Tongue (tissue), 2 donors: ENCODE results near the gene MCRS1. TPM values are rescaled to one million over a fixed set of nuclear protein-coding genes. Genes with fewer than 3 reads are reported as not detected.
"Not testable (repeated sequence)": the region's sequence is repeated elsewhere in the genome, so short reads cannot be mapped to it uniquely, and the experiment has no call there.

Source experiments
- DNase-seq: peaks from one replicate; pipeline ENCODE4 v3.0.0-alpha.2; 2015
- total RNA-seq: library from RNA; depleted of rRNA; stranded (reverse); fragments of >200 nt; gene quantifications from one replicate; pipeline ENCODE4 v1.2.3, GENCODE V29; 2014

The MCRS1 gene
- total RNA-seq, 1 donor from 2014 or later, result 51.8 TPM

DNA sequence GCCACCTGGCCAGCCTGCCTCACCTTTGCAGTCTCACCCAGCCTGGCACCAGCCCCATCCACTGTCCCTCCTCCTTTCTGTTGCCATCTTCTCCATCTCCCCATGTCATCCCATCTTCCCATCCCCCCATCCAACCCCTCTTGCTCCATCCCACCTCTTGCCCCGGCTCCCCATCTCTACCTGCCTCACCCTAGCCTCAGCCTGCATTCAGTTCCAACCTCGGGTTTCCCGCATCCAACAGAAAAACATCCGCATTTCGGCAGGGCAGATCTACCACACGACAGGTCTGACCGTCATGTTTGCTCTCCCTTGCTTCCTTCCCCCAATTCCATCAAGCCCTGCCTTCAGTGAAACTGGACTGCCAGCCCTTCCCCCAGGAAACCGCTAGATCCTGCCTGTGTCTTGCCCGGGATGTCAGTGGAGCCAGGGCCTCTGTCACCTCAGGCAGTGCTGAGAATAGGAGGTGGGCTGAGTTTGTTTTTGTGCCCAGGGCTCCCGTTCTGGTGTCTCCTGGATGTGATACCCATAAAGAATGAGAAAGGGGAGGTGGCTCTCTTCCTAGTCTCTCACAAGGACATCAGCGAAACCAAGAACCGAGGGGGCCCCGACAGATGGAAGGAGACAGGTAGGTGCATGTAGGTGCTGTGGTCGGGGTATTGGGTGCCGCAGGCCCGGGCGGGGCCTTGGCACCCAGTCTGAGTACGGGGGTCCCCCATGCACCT is 26.6 kb downstream of the MCRS1 start:
- no peak for DNase-seq

DNA sequence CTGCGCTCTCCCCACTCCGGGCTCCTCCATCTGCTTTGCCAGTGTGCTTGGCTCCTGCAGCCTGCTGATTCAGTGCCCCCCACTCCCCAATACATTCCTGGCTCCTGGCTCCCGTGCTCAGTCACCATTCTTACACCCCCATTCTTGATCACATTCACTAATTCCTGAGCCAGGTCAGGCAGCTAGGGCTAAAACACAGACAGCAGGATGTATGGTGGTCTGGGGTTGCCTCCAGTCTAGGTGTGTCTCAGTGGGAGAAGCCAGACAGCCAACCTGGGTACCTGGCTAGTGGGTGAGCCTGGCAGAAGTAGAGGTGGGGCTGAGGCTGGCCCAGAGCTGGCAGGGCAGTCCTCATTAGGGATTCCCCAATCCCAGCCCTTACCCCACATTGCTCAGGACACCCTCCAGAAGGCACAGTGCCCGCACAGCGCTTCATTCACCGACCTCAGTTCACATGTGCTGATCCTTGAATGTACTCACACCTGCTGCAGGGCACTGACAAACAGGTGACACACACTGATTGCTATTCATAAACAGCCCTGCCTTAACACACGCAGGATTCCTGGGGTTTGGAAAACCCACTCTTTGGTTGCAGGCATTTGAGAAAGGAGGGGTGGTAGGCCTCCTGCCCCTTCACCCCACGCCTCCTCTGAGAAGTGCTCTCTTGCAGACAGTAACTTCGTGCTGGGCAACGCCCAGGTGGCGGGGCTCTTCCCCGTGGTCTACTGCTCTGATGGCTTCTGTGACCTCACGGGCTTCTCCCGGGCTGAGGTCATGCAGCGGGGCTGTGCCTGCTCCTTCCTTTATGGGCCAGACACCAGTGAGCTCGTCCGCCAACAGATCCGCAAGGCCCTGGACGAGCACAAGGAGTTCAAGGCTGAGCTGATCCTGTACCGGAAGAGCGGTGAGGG is 27.5 kb downstream of the MCRS1 start:
- no peak for DNase-seq

DNA sequence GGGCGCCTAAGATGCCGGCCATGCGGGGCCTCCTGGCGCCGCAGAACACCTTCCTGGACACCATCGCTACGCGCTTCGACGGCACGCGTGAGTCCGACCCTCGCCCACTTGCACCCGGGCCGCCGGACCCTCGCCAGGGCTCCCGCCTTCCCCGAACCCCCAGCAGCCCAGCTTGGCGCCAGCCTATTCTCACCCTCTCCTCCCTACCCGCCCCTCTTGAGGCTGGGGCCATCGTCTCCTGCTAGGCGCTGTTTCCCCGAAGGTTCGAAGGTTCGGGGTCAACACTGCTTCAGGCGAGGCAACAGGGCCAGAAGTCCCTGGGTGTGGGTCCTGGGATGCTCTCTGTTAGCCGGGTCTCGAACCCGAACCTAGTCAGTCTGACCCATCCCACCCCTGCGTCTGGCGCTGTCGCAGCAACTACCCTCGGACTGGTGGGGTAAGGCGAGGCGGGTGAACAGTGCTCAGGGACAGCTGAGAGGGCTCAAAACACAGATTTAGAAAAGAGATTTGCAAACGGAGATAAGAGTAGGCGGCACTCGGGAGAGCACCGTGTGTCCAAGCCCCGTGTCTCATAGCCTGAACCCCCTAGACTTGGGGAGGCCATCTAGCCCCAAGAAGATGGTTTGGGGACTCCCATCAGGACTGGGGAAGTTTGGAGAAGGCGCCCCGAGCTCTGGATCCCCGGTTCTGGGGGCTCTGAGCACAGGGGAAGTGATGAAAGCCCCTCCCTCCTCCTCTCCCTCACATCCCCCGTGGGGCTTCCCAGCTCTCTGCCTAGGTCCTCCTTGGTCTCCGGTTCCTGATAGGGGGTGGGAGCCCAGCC is 28.3 kb downstream of the MCRS1 start:
- no peak for DNase-seq

DNA sequence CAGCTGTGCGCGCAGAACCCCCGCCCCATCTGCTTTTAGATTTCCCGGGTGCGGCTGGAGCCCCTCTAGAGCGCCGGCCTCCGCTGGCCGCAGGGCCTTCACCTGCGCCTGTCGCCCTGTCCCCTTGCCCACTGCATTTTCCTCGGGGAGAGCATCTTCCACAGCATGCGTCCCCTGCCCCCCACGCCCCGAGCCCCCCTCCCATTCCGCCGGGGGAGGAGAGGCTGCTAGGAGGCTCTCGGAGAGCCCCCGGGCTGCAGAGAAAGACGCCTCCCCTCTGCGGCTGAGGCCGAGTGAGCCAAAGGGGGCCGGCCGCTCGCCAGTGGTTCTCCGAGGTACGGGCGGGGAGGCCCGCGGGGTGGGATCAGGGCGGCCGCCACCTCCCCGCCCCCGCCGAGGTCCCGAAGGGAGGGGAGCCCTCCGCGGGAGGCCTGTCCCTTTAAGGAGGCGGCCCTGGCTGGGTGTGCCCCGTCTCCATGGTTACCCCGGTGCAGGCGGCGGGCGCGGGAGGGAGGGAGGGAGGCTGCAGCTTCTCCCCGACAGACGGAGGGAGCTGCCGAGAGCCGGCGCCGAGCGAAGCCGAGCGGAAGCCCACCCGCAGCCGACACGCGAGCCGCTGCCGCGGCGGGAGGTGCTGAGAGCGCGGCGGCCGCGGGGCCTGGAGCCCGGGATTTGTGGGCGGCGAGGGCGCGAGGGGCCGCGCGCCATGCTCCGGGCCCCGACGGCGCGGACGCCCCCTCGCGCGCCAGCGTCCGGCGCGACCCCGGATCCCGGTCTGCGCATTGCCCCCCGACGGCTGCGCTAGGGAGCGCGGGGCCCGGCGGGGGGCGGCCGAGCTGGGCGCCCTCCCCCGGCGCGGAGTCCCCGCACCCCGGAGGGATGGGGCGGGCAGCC is 29.2 kb downstream of the MCRS1 start, which contains the start of gene KCNH3:
KCNH3 (plus strand) TSS at position 521 of the 894 bp plus-strand sequence. CDS start 387 bp downstream, outside the sequence.
- DNase-seq, result peak; percentile 86

DNA sequence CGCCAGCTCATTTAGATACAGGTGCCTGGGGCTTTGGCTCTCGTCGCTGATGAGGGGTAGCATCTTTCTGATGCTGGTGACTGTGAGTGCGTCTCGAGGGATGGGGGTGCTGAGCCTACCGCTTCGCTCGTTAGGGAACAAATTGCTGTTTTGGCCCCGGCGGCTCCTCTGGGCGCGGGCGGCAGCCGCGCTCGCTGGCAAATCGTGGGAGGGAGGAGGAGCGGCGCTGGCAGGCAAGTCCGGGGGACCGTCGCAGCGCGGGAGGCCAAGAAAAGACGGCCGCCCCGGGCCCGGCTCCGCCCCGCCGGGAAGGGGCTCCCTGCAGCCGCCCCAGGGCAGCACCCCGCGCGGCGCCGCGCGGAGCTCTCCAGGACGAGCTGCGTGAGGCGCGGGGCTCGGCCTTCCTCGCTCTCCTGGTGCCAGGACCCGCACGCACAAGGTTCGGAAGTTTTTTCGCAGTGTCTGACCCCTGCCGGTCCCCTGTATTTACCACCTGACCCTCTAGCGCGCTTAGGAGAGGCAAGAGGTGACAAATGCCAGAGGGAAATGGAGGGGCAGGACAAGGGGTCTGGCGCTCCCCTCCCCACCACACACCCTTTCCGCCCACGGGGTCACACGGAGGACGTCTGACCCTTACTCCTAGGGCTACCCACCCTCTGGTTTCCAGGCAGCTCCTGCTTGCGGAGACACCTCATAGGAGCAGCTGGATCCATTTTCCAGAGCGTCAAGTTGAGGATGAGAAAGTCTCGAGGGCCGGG is 30.0 kb downstream of the MCRS1 start:
- DNase-seq, result peak; percentile 14

DNA sequence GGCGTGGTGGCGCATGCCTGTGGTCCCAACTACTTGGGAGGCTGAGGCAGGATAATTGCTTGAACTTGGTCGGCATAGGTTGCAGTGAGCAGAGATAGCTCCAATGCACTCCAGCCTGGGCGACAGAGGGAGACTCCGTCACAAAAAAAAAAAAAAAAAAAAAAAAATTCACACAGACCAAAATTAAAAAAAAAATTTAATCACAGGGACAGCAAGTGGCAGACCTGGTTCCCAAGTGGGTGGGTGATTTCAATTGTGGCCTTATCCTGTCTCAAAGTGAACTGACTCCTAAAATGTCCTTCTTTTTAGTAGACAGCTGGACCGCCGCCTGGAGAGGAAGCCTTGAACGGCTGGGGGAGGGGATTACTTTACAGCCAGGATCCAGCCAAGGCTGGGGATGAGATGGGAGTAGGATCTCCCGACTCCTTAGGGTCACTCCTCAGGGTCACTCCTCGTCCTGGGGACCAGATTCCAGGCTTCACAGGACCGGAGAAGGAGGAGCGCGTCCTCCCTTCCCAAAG is 30.7 kb downstream of the MCRS1 start:
- DNase-seq, result peak; percentile 28

DNA sequence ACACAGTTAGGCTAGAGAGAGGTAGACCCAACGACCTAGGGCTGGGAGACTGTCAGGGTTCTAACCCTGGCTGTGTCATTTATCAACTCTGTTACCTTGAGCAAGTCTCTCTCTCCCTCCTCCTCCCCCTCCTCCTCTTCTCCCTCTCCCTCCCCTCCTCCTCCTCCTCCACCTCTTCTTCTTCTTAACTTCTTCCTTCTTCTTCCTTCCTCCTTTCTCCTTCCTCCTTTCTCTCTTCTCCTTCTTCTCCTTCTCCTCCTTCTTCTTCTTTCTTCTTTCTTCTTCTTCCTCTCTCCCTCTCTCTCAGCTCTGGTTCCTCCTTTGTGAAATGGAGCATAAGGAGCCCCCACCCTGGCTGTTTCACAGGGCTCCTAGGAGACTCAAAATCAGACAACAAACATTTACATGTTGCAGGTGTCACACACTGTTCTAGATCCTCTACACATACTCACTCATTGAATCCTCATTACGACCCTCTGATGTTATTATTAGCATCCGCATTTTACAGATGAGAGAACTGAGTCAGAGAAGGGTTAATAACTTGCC is 31.3 kb downstream of the MCRS1 start:
- DNase-seq, result no peak

DNA sequence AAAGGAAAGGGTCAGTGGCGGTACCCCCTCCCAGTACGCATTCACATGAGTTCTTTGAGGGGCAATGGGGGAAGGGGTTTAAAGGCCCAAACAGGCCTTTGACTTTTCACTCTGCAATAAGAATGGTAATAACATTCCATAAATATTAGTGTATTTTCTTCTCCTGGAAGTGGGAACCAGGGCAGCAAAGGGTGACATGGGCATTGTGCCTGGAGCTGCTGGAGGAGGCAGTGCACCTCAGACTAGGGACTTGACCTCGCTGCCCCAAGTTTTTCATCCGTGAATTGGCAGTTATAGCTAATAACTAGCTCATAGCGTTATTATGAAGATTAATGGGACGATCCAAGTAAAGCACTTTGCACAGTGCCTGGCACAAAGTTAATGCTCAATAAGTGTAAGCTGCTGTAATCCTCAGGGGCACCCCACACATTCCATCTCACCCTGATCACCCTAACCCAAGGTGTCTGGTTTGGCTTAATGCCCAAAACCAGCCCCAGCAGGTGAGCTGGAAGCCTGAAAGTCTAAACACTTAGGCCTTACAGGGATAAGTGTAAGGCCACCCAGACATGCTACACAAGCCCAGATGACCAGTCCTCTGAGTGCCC is 31.9 kb downstream of the MCRS1 start:
- DNase-seq, result no peak

DNA sequence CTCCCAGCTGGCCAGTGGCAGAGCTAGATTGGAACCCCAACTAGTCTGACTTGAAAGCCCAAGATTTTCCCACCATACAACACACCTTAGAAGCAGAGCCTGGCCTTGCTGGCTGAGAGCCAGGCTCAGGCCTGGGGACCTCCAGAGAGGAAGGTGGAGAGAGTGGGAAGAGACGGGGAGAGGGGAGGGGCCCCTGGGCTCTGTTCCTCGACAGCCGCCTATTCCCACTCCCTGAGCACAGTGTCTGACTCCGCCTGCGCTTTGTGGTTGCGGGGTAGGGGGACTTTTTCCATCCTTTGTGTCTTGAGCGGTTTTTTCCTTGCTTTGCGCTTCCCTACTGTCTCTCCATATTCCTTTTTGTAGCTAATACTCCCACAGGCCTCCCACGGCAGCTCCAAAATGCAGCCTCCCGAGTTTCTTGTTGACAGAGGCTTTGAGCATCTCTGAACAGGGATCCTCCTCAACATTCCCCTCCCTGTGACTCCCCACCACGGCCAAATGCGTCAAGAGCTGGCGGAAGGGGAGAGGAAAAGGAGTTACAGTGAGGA is 33.1 kb downstream of the MCRS1 start:
- DNase-seq, result no peak

DNA sequence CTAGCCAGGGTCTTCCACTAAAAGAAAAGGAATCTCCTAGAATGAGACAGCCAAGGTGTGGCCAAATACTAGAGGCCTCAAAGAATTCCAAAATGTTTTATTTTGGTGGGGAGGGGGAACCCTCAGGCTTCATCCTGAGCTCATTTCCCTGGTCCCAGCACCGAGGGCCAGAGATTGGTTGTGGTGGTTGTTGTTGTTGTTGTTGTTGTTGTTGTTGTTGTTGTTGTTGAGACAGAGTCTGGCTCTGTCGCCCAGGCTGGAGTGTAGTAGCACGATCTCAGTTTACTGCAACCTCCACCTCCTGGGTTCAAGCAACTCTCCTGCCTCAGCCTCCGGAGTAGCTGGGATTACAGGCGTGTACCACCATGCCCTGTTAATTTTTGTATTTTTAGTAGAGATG is 33.8 kb downstream of the MCRS1 start:
- DNase-seq, result not testable (repeated sequence)

DNA sequence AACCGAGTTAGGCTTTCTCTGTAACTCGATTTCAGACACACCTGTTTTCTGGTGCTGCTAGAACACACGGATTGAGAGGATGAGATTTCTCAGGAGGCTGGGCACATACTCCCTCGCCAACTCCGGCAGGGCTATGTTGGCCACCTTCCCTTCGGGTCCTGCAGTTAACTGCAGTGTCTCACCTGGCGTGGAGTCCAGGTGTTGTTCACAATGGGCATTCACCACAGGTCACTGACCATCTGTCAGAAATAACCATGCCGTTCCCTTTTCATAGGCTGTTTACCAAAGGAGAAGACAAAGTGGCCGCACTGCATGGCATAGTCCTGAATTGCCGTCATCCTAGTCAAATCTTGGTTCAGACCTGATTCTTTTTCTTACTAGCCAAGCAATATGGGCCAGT is 34.6 kb downstream of the MCRS1 start:
- DNase-seq, result no peak

DNA sequence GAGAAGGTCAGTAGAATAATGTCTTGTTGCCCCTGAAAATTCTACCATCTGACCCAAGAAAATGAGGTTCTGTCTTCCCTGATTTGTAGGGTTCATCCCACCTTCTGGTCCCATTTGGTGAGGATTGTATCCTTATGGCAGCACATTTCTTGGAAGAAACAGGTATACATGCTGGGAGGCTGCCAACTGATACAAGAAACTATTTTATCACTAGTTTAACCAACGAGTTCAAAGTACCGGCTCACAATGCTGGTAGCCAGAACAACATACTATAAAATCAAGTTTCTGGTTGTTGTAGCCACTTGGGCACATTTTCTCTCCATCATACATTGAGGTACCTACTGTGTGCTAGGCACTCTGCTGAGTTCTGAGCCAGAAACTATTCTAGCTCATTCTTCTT is 36.2 kb downstream of the MCRS1 start:
- no peak for DNase-seq

DNA sequence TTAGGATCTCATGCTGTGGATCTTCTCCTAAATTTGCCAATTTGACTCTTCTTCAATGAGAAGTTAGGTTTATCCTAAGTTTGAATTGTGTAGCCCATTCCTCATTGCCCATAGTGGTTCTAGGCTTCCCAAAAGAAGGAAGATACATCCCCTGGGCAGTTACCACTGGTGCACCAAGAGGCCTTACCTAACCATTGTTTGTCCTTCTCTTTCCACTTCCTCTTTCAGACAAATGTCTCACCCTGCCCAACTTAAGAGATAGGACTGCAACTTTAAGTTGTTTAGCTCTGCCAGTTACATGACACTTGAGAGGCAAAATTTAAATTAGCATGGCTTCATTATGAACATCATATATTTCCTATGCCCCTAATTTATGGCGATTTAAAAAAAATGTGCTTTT is 38.5 kb downstream of the MCRS1 start:
- no peak for DNase-seq

DNA sequence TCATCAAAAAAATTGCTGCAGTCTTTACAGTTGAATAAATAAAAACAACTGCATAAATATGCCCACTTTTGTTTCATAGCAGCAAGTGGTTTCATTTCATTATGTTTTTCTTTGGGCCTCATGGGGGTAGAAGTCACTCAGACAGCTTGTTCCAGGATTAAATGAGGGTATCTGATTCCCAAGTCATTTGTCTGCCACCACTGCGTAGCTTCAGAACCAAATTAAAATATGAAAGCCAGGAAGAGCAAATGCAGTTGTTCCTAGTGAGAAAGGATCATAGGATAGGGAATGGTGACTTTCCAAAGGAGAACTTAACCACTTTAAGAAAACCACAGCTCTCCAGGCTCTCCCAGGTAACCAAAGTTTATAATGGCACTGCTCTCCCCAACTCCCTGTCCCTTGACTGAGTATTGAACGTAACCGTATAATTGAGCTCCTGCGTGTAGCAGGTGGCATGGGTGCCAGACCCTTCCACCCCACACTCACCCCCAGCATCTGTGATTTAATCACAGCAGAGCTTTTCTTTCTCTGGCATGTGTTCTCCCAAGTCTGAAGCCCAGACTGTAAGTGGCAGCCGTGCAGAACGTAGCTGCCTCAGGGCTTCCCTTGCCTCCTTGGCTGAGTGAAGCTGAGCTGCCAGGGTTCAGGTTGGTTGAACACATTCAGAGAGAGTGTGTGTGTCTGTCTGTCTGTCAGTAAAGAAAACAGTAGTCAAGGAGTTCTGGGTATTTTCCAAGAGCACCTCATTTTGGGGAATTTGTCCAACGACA is 40.4 kb downstream of the MCRS1 start:
- no peak for DNase-seq

DNA sequence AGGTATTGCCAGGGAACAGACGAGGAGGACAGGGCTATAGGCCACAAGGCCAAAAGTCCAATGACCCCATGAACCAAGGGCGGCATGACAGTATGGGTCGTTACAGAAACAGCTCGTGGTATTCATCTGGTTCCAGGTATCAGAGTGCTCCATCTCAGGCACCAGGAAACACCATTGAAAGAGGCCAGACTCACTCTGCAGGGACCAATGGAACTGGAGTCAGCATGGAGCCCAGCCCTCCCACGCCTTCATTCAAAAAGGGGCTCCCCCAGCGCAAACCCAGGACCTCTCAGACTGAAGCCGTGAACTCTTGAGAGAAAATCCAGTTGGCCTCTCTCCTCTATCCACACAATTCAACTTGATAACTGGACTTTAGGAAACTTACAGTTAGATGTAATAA is 42.0 kb downstream of the MCRS1 start:
- DNase-seq, result no peak

DNA sequence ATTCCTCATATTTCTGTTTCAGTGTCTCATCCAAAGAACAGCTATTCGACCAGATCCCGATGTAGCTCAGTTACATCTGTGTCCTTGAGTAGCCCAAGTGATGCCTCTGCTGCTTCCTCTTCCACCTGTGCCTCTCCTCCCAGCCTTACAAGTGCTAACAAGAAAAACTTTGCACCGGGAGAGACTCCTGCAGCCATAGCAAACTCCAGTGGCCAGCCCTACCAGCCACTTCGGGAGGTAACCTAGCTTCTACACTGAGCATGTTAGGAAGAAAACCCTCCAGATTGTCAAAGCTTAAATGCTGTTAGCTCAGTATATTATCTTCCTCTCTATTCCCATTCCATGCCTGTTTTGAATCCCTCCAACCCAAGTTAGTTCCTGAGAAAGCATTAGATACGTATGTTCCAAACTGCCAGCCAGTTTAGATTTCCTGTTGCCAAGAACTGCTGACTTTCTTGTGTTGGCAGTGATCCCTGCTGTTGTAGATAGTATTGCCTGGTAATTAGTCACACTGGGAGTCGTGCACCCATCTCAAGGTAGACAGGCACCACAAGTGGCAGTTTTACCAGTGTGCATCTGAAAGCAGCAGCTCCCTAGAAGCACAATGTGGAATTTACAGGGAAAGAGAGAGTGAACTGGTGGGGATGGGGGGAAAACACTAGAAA is 43.1 kb downstream of the MCRS1 start:
- DNase-seq, result no peak

DNA sequence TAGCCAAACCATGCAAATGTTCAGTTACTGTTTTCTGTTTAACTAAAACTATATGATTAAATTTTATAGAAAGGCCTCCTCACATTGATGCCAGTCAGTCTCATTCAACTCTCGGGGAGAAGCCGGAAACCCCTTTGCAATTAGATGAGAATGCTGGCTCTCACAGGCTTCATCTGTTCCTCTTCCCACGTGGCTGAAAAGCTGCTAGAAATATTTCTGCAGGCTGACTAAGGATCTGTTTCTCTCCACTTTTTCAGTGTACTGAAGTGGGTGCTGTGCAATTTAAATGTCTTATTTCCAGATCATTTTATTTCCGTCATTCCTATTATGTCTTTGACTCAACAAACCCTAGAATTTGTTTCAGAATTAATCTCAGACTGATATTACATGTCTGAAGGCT is 46.6 kb downstream of the MCRS1 start:
- DNase-seq, result no peak

DNA sequence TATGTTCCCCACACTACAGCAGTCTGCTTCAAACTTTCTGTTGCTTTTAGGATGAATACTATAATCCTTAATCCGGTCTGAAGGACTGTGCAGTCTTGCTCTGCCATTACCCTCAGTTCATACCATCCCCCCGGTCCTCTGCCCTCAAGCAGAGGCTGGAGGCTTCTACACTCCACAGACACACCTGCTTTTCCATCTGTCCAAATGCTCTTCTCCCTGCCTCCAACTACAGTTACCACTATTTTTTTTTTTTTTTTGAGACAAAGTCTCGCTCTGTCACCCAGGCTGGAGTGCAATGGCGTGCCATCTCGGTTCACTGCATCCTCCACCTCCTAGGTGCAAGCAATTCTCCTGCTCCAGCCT is 48.4 kb downstream of the MCRS1 start:
- no peak for DNase-seq
